A172 (cell line): ENCODE results near the gene LRRC51. TPM values are rescaled to one million over a fixed set of nuclear protein-coding genes. Genes with fewer than 3 reads are reported as not detected.
"Not testable (repeated sequence)": the region's sequence is repeated elsewhere in the genome, so short reads cannot be mapped to it uniquely, and the experiment has no call there.

Experiments used
- DNase-seq: peaks from one replicate; pipeline ENCODE4 v3.0.0-alpha.2; 2015; ENCODE audit warnings: low spot score
- total RNA-seq: library from RNA; depleted of rRNA; stranded (reverse); fragments of >200 nt; shearing (Covaris generic); gene quantifications from 2 replicates; pipeline ENCODE4 v1.2.3, GENCODE V29; 2014; rRNA removed

Gene LRRC51
- total RNA-seq, 1 experiment from 2014 or later = 20.3 TPM

GRCh38 chr11:72140661-72141060, 60.0 kb downstream of the LRRC51 start:
- DNase-seq = no peak

- peak; percentile 81 for DNase-seq
Measured at GRCh38 chr11:72141066-72141465, 60.4 kb downstream of the LRRC51 start.

GRCh38 chr11:72142086-72142485, 61.4 kb downstream of the LRRC51 start:
- DNase-seq = not testable (repeated sequence)

GRCh38 chr11:72142543-72142942, 61.9 kb downstream of the LRRC51 start:
- DNase-seq = not testable (repeated sequence)

- no peak for DNase-seq
Measured at GRCh38 chr11:72144807-72145565, 64.3 kb downstream of the LRRC51 start.

Other genes starting within 250 kb of the LRRC51 start
- not detected in 2 replicates for gene DEFB108B, start 247.7 kb upstream of the LRRC51 start, total RNA-seq
- gene DEFB131B, start 202.4 kb upstream of the LRRC51 start, total RNA-seq = not detected in 2 replicates
- 1.4 and 5.3 TPM in 2 replicates for gene XNDC1N, start 152.3 kb upstream of the LRRC51 start, total RNA-seq
- 29.9 and 33.5 TPM in 2 replicates for gene RNF121, start 151.8 kb upstream of the LRRC51 start, total RNA-seq
- 1.6 and 3.9 TPM in 2 replicates for gene IL18BP, start 81.9 kb upstream of the LRRC51 start, total RNA-seq
- 113 and 161 TPM in 2 replicates for gene NUMA1, start 308 bp upstream of the LRRC51 start, total RNA-seq
- gene LAMTOR1, start 22.4 kb downstream of the LRRC51 start, total RNA-seq = 147 and 168 TPM in 2 replicates
- not detected in 2 replicates for gene TOMT, start 25.1 kb downstream of the LRRC51 start, total RNA-seq
- gene ANAPC15, start 31.8 kb downstream of the LRRC51 start, total RNA-seq = 81.5 and 94.6 TPM in 2 replicates
- not detected in 2 replicates for gene FOLR3, start 54.9 kb downstream of the LRRC51 start, total RNA-seq
- gene FOLR1, start 111.3 kb downstream of the LRRC51 start, total RNA-seq = 0.50 TPM in 1 of 2 replicates, not detected in the other
- not detected in 2 replicates for gene FOLR2, start 135.9 kb downstream of the LRRC51 start, total RNA-seq
- 55.7 and 73.0 TPM in 2 replicates for gene INPPL1, start 143.9 kb downstream of the LRRC51 start, total RNA-seq
- gene PHOX2A, start 163.3 kb downstream of the LRRC51 start, total RNA-seq = not detected in 2 replicates